Breast epithelium (tissue), 4 donors: ENCODE measurements around the gene SKP2. TPM values are rescaled to one million over a fixed set of nuclear protein-coding genes. Genes with fewer than 3 reads are reported as not detected.
"Not testable (repeated sequence)": the region's sequence is repeated elsewhere in the genome, so short reads cannot be mapped to it uniquely, and the experiment has no call there.

Experiments
- DNase-seq, 2 donors: peaks; one replicate each; pipeline ENCODE4 v3.0.0-alpha.2; 2019; ENCODE audit warnings: low spot score in 2 of 2
- H3K27ac ChIP-seq, 2 donors: fragments of 200-600 bp; sonication (generic) in 1 of 2; one replicate each; pipeline ENCODE4 v1.5.1; 2016 to 2019; ENCODE audit warnings: mild to moderate bottlenecking in 1 of 2
- H3K27me3 ChIP-seq, 2 donors: fragments of 200-600 bp; sonication (generic) in 1 of 2; one replicate each; pipeline versions ENCODE4 v1.5.1 to v1.6.0; 2017 to 2019; ENCODE audit warnings: control low read depth in 1 of 2, mild to moderate bottlenecking in 1 of 2
- H3K36me3 ChIP-seq: fragments of 200-600 bp; one replicate; pipeline ENCODE4 v1.5.1; 2019
- H3K4me1 ChIP-seq, 2 donors: fragments of 200-600 bp; sonication (generic); one replicate each; pipeline ENCODE4 v1.5.1; 2016 to 2019; ENCODE audit warnings: control low read depth in 1 of 2
- H3K4me3 ChIP-seq, 3 donors: fragments of 200-600 bp; sonication (generic); 1 replicate in 2 of 3; 2 replicates in 1 of 3; pipeline ENCODE4 v1.5.1; 2016 to 2019; ENCODE audit warnings: mild to moderate bottlenecking in 3 of 3, moderate library complexity in 2 of 3
- H3K9me3 ChIP-seq, 2 donors: fragments of 200-600 bp; sonication (generic) in 1 of 2; one replicate each; pipeline ENCODE4 v1.5.1; 2016 to 2019; ENCODE audit warnings: control low read depth in 1 of 2
- CTCF ChIP-seq, 3 donors: fragments of 450-650 bp; IDR thresholded peaks; one replicate each; pipeline ENCODE4 v1.5.1; 2016 to 2017; ENCODE audit warnings: antibody characterized with exemption in 3 of 3, mild to moderate bottlenecking in 3 of 3, moderate library complexity in 3 of 3
- POLR2A ChIP-seq: fragments of 450-650 bp; IDR thresholded peaks from one replicate; pipeline ENCODE4 v1.6.1; 2016; ENCODE audit warnings: antibody characterized with exemption, mild to moderate bottlenecking, moderate library complexity
- POLR2AphosphoS5 ChIP-seq, 3 donors: sonication (generic); formaldehyde crosslinking; IDR thresholded peaks; one replicate each; pipeline ENCODE4 v1.6.1; 2017; ENCODE audit warnings: antibody characterized with exemption in 3 of 3
- intact Hi-C: fragments of 100-400 bp; cut with DNase I; formaldehyde crosslinking; loops from one replicate; pipeline ENCODE4 v1.15.1; 2023; ENCODE audit warnings: low total_unique reads
- total RNA-seq, 3 donors: library from RNA; depleted of rRNA; stranded (reverse); fragments of >200 nt; gene quantifications; one replicate each; pipeline ENCODE4 v1.1.0, GENCODE V29; 2016

Gene SKP2
- total RNA-seq, 3 donors from 2014 or later: 9.1 to 11.1 (median 9.2) TPM

GRCh38 chr5:36193746-36194145 is 41.8 kb downstream of the SKP2 start:
- intact Hi-C loops: no loop called here
- no peak for DNase-seq
- Histone ChIP-seq H3K27me3 (no peaks in the 10 kb centered on the region), H3K4me1 (no peaks in the 10 kb centered on the region), H3K36me3 (no peaks in the 10 kb centered on the region), H3K27ac (no peak overlapping the region), H3K9me3 (peaks cover 8 to 16% of the 10 kb centered on the region in 2 donors), H3K4me3 (no peak overlapping the region)
- no peak for TF ChIP-seq POLR2AphosphoS5 (IDR thresholded peaks at IDR 0.05)
- TF ChIP-seq POLR2A: no peak
- TF ChIP-seq CTCF (IDR thresholded peaks at IDR 0.05): no peak

- Histone ChIP-seq H3K36me3 (no peaks in the 10 kb centered on the region), H3K9me3 (no peaks in the 10 kb centered on the region), H3K27me3 (no peaks in the 10 kb centered on the region), H3K4me1 (no peaks in the 10 kb centered on the region), H3K4me3 (no peak overlapping the region), H3K27ac (no peak overlapping the region)
- intact Hi-C loops: no loop called here
- TF ChIP-seq POLR2A: no peak
- no peak for TF ChIP-seq CTCF (IDR thresholded peaks at IDR 0.05)
- TF ChIP-seq POLR2AphosphoS5 (IDR thresholded peaks at IDR 0.05): no peak
- no peak for DNase-seq
These were observed 46.4 kb downstream of the SKP2 start for GRCh38 chr5:36198281-36198680.

- H3K27ac ChIP-seq, H3K36me3 ChIP-seq, DNase-seq, intact Hi-C loops, H3K9me3 ChIP-seq, H3K4me1 ChIP-seq, H3K27me3 ChIP-seq, H3K4me3 ChIP-seq: not testable (repeated sequence)
These were observed 46.9 kb downstream of the SKP2 start for GRCh38 chr5:36198783-36199182.

GRCh38 chr5:36199620-36200019 is 47.7 kb downstream of the SKP2 start:
- H3K9me3 ChIP-seq: no peaks in the 10 kb centered on the region
- H3K27ac ChIP-seq: no peak overlapping the region
- TF ChIP-seq POLR2AphosphoS5 (IDR thresholded peaks at IDR 0.05) (no peak), POLR2A (no peak), CTCF (IDR thresholded peaks at IDR 0.05) (no peak)
- no peak for DNase-seq
- intact Hi-C loops: no loop called here
- no peak overlapping the region for H3K4me3 ChIP-seq
- H3K36me3 ChIP-seq: no peaks in the 10 kb centered on the region
- H3K27me3 ChIP-seq: no peaks in the 10 kb centered on the region
- H3K4me1 ChIP-seq: no peaks in the 10 kb centered on the region

GRCh38 chr5:36200513-36200912 is 48.6 kb downstream of the SKP2 start:
- no peaks in the 10 kb centered on the region for H3K9me3 ChIP-seq
- intact Hi-C loops: no loop called here
- H3K36me3 ChIP-seq: no peaks in the 10 kb centered on the region
- H3K4me3 ChIP-seq: no peak overlapping the region
- DNase-seq: no peak
- no peaks in the 10 kb centered on the region for H3K27me3 ChIP-seq
- no peak for TF ChIP-seq CTCF (IDR thresholded peaks at IDR 0.05)
- TF ChIP-seq POLR2AphosphoS5 (IDR thresholded peaks at IDR 0.05): no peak
- TF ChIP-seq POLR2A: no peak
- H3K4me1 ChIP-seq: no peaks in the 10 kb centered on the region
- no peak overlapping the region for H3K27ac ChIP-seq

DNA sequence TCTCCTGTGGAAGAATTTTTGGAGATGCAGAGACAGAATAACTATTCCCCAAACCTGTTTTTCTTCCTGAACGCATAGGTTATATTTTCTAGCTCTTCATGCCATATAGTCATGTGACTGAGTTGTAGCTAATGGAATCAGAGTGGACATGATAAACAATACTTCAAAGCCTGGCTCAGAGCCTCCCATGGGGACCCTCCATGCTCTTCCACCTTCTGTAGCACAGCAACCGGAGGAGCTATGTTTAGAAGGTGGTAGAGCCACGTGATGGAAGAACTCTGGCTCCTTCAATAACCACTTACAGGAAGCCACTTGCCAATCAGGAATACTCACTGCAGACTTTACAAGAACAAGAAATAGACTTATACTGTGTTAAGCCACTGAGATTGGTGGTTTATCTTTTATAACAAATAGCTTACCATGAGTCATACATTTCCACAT is 50.6 kb downstream of the SKP2 start:
- Histone ChIP-seq H3K4me1 (no peaks in the 10 kb centered on the region), H3K36me3 (peaks cover 6% of the 10 kb centered on the region), H3K9me3 (no peaks in the 10 kb centered on the region), H3K27ac (no peak overlapping the region), H3K27me3 (no peaks in the 10 kb centered on the region), H3K4me3 (no peak overlapping the region)
- TF ChIP-seq CTCF (IDR thresholded peaks at IDR 0.05): no peak
- intact Hi-C loops: no loop called here
- DNase-seq: no peak
